Nucleus accumbens (tissue), 56 donors: Measurements from ENCODE around the gene GNAZ.
A peak's percentile ranks its signal among the peaks of the same experiment; 100 is the strongest.

Experiments
- DNase-seq, 56 donors: peaks; one replicate each; lab custom pipeline; 2025; lab: John Stamatoyannopoulos, UW

Gene GNAZ

GRCh38 chr22:23075050-23075449, 4.7 kb downstream of the GNAZ start:
- no peak for DNase-seq

- DNase-seq: no peak
Observed at GRCh38 chr22:23075525-23076216, 5.4 kb downstream of the GNAZ start.

- DNase-seq: no peak
Observed at GRCh38 chr22:23076896-23077572, 6.7 kb downstream of the GNAZ start.

GRCh38 chr22:23077627-23078461, 7.5 kb downstream of the GNAZ start:
- peak in 1 of 56 donors; percentile 8 for DNase-seq

- DNase-seq: no peak
Observed at GRCh38 chr22:23078462-23078787, 8.1 kb downstream of the GNAZ start.

GRCh38 chr22:23079240-23079768, 9.0 kb downstream of the GNAZ start:
- no peak for DNase-seq

- DNase-seq: peak in 4 of 56 donors; percentile 31 to 51 (median 40)
Observed at GRCh38 chr22:23079814-23080521, 9.6 kb downstream of the GNAZ start.

GRCh38 chr22:23080613-23081290, 10.4 kb downstream of the GNAZ start:
- DNase-seq: peak in 6 of 56 donors; percentile 15 to 51 (median 27)

- DNase-seq: no peak
Observed at GRCh38 chr22:23082534-23083314, 12.4 kb downstream of the GNAZ start.

- no peak for DNase-seq
Observed at GRCh38 chr22:23083315-23084021, 13.1 kb downstream of the GNAZ start.

GRCh38 chr22:23084453-23085350, 14.4 kb downstream of the GNAZ start:
- DNase-seq: peak in 1 of 56 donors; percentile 19

GRCh38 chr22:23085351-23085671, 15.0 kb downstream of the GNAZ start:
- DNase-seq: no peak

- DNase-seq: no peak
Observed at GRCh38 chr22:23085785-23086184, 15.5 kb downstream of the GNAZ start.

GRCh38 chr22:23086263-23086662, 15.9 kb downstream of the GNAZ start:
- DNase-seq: no peak

- DNase-seq: no peak
Observed at GRCh38 chr22:23086787-23087186, 16.5 kb downstream of the GNAZ start.

GRCh38 chr22:23088199-23088604, 17.9 kb downstream of the GNAZ start:
- DNase-seq: peak in 1 of 56 donors; percentile 10

GRCh38 chr22:23089010-23089409, 18.7 kb downstream of the GNAZ start:
- DNase-seq: no peak
